HuH-7.5 (cell line): Measurements from ENCODE around the gene CBX7.

Experiments used
- DNase-seq: peaks from one replicate; pipeline ENCODE4 v3.0.0; 2011; ENCODE audit warnings: low spot score

The CBX7 gene

DNA sequence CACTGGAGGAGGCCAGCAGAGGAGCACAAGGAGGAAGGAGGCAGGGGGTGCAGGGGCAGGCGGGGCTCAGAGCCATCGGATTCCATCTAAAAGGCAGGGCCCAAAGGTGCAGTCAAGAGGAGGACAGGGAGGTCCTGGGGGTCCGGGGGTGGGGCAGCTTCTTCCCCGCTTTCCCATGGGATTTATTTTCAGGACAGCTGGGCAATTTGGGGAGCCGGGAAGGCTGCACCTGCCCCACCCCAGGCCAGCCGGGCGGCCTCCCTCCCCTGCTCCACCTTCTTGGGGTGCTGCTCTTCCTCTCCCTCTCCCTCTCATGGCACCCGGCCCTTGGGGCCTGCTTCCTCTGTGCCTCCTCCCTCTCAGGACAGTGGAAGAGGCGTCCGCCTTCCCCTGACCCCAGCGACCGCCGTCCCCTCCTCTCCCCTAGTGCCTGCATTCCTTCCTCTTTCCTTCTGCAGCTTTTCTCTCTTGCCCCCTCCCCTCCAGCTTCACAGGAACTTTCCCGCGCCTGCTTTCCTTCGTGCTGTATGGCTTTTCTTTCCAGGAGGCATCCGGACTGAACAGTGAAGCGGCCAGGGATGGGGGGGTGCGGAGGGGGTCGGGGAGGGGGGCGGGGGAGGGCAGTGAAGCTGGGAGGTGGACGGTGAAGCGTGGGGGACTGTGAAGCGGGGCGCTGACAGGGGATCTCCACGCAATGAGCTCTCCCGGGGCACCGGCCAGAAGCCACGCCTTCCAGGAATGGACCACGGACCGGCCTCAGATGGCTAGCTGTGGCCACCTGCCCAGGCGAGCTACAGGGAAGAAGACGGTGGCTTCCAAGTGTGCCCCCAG, 28.5 kb downstream of the CBX7 start:
- DNase-seq: no peak

DNA sequence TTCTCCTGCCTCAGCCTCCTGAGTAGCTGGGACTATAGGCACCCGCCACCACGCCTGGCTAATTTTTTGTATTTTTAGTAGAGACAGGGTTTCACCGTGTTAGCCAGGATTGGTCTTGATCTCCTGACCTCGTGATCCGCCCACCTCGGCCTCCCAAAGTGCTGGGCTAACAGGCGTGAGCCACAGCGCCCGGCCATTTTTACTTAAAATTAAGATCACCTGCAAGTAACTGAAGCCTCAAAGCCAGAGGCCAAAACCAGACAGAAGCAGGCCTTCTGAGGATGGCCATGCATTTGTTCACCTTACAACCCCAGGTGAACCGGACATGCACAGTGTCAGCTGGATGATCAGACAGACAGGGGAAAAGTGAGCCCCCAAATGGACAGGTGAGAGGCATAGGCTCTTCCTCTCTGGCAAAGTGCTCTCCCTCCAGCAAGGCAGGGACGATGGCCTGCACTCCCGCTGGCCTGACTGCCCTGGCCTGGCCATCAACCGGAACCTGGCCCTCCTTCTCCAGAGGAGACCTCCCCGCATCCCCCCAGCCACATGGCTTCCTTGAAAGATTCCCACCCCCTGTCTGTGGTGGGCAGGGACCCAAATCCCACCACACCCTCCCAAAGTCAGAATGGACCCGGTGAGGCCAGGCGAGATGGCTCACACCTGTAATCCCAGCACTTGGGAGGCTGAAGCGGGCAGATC, 29.6 kb downstream of the CBX7 start:
- DNase-seq: no peak

DNA sequence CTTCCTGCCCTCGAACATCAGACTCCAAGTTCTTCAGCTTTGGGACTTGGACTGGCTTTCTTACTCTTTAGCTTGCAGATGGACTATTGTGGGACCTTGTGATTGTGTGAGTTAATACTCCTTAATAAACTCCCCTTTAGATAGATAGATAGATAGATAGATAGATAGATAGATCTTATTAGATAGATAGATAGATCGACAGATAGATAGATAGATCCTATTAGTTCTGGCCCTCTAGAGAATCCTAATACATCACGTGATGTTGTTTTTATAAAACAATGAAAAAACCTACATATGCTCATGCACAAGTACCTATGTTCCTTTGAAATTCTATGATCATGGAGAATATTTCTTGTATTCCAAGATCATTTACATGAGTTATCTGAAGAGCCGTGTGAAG, 31.5 kb downstream of the CBX7 start:
- DNase-seq: no peak

DNA sequence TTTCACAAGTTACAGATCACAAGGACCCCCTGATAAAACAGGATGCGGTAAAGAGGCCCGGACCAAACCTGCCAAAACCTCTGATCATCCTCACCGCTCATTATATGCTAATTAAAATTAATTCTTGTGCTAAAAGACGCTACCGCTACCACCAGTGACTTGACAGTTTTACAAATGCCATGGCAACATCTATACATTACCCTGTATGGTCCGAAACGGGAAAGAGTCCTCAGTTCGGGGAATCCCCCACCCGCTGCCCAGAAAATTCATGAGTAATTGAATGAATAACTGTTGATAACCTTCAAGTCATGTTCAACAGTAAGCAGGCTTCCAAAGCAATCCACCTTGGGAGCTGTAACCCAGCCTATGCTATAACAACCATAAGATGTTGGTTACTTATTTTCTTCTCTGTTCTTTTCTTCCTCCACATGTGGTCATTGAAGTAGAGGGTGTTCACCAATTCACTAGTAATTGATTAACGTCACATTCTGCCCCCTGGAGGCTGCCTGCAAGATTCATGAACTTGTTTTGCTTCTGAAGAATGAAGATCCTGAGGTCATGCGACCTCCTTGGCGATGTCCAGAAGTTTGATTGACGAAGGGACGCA, 34.8 kb downstream of the CBX7 start:
- no peak for DNase-seq

DNA sequence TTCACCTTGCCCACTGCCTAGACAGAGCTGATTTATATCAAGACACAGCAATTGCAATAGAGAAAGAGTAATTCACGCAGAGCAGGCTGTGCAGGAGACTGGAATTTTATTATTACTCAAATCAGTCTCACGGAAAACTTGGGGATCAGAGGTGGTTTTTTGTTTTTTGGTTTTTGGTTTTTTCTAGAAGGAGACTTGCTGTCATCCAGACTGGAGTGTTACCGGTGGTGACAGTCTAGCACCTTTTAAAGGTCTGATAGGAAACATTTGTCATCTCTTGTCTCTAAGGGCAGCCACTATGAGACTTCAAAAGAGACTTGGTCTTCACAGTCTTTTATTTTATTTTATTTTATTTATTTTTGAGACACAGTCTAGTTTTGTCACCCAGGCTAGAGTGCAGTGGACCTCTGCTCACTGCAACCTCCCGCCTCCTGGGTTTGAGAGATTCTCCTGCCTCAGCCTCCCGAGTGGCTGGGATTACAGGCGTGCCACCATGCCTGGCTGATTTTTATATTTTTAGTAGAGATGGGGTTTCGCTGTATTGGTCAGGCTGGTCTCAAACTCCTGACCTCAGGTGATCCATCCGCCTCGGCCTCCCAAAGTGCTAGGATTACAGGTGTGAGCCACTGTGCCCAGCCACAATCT, 36.4 kb downstream of the CBX7 start:
- no peak for DNase-seq

DNA sequence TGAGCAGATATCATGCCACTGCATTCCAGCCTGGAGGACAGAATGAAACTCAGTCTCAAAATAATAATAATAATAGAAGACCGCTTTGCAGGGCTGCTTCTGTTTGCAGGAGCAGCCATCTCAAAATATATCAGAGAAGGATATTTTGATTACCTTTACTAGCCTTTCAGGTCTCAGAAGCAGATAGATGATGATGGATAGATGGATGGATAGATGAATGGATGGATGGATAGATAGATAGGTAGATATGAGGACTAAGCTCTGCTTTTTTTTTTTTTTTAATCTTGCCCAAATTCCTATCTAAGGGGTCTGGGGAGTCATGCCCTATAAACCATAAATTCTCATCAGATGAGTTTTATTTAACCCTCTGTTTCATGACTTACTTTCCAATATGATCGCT, 36.9 kb downstream of the CBX7 start:
- no peak for DNase-seq

DNA sequence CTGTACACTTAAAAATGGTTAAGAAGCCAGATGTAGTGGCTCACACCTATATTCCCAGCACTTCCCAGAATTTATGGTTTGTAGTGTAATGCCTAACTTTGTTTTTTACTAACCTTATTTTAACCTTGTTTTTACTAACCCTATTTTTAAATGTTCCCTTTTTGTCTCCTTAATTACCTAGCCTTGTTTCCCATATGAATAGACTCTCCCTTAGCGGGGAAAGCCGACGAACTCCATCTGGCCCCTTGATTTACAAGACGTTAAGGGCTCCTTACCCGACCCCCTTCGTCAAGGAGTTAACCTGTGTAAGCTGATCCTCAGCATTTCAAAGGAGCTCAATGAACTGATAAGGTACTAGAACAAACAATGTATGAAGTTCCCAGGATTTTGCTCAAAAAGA, 38.4 kb downstream of the CBX7 start:
- DNase-seq: no peak

DNA sequence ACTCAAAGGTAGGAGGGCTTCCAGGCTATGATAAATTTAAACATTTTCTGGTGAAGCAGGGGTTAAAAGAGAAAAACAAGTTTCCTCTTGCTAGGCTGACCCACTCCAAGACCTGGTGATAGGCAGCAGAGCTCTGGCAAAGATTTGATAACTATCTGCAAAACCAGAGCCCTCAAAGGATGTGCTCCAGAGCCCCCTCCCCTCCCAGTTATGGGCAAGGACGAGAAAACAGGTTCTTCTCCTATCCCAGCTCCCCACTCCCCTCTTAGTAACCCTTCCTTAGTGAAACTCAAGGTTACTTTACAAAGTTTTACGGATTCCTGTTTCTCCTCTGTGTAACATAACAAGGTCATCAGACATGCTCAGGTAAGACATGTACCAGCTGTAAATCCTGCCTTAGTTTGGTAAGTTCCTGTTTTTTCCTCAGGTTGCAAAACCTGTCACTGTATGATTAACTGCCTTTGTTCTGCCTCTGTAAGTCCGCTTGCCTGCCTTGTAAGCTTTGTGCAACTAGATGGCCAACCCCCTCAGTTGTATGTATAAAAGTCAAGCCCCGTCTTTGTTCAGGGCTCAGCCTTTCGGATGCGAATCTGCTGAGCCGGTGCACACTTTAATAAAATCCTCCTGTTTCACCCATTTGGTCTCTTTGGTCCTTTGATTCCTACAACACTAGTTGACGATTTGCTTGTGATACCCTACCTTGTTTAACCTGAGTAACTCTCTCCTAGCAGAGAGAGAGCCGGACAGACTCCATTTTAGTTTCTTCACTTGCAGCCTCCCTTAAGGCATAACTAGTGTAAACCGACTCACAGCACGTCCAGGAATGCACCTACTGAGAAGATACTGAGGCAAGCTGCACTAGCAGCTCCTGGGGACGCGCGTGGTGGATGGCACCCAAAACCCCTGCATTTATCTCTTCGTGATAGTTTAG, 41.6 kb downstream of the CBX7 start:
- DNase-seq: no peak

DNA sequence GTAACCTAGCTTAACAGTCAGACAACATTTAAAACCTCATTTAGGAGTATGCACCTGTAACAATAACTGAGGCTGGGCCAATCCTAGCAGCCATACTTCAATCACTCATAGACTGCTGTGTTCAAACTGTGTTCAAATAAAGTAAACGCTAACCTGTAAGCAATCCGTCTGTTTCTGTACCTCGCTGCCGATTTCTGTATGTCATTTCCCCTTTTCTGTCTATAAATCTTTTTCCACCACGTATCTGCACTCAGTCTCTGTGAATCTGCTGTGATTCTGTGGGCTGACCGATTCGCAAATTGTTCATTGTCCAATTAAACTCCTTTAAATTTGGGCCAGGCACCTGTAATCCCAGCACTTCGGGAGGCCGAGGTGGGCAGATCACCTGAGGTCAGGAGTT, 43.1 kb downstream of the CBX7 start:
- DNase-seq: no peak

DNA sequence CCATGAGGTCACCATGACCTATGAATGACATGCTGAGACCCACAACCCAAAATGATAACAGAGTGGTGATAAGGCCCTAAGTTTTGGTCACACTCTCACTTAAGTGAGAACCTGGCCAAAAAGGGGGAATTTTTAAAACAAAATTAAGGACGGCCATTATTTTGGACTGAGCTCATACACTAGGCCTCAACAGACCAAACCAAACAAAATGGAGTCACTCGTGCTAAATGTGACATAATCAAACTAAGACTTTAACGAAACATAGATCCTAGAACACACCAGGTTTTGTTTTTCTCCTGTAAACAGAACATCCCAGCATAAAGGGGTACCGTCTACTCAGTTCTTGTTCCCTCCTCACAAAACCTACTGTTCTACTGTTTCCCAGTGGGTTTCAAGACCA, 44.0 kb downstream of the CBX7 start:
- no peak for DNase-seq

DNA sequence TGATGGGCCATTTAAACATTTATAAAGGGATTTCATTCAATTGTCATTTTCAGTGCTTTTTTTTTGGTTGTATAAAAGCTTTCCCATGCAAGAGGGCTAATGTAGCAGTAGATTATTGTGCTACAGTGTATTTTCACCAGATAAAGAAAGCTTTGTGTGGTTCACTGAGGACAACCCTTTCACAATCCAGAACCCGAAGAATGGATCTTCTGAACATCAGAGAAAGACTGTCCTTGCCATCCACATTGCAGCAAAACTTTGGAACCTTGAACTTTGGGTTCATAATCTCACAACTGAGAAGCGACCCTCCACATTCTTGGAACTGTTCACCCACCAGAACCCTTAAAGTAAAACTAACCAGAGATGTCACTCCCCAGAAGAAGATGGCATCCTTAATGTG, 46.2 kb downstream of the CBX7 start:
- DNase-seq: no peak

DNA sequence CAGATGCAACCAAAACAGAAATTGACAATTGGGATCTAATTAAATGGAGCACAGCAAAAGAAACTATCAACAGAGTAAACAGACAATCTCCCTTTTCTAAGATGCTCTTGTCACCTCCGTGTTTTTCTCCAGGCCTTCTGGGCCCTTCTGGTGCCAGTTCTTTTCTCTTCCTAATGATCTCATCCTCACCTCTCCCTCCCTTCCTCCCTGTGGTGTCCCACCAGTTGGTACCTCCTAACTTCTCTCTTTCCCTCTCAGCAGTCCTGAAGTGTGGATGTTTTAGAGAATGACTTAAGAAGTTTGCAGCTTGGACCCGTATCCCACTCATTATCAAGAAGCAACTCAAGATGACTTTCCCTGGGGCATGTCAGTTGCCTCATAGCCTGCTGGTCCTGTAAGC, 49.0 kb downstream of the CBX7 start:
- DNase-seq: no peak

DNA sequence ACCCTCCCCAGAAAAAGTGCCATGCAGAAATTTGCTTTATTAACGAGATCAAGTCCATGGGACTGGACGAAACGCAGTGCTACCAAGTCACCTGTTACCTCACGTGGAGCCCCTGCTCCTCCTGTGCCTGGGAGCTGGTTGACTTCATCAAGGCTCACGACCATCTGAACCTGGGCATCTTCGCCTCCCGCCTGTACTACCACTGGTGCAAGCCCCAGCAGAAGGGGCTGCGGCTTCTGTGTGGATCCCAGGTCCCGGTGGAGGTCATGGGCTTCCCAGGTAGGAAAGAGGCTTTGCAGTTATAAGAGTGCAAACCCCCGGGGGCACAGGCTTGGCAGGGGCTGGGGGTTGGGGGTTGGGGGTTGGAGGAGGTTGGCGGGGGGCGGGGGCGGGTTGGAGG, 51.3 kb downstream of the CBX7 start:
- DNase-seq: no peak

DNA sequence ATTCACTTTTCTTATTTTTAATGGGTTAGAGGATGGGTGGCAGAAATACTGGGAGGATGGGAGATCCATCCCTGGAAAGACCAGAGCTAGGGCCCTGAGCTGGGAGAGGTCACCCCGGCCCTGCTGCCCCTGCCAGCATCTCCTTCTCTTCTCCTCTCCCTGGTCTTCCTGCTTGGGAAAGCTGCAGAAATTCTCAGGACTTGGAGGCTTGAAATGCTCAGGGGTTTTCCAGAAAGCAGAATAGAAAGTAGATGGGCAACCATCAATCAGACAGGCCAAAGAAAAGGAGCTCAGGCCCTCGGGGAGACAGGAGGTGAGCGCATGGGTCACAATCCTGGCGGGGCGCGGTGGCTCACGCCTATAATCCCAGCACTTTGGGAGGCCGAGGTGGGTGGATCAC, 53.9 kb downstream of the CBX7 start:
- no peak for DNase-seq

DNA sequence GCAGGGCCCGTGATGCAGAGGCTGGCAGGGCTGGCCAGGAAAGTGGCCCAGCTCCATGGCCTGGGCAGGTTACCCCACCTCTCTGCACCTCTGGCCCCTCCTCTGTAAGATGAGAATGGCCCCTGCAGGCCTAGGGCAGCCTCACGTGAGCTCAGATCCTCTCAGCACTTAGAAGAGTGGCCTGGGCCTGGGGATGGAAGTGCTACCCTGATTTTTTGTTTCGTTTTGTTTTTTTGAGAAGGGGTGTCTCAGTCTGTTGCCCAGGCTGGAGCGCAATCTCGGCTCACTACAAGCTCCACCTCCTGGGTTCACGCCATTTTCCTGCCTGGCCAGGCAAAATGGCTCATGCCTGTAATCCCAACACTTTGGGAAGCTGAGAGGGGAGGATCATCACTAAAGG, 54.5 kb downstream of the CBX7 start:
- no peak for DNase-seq

DNA sequence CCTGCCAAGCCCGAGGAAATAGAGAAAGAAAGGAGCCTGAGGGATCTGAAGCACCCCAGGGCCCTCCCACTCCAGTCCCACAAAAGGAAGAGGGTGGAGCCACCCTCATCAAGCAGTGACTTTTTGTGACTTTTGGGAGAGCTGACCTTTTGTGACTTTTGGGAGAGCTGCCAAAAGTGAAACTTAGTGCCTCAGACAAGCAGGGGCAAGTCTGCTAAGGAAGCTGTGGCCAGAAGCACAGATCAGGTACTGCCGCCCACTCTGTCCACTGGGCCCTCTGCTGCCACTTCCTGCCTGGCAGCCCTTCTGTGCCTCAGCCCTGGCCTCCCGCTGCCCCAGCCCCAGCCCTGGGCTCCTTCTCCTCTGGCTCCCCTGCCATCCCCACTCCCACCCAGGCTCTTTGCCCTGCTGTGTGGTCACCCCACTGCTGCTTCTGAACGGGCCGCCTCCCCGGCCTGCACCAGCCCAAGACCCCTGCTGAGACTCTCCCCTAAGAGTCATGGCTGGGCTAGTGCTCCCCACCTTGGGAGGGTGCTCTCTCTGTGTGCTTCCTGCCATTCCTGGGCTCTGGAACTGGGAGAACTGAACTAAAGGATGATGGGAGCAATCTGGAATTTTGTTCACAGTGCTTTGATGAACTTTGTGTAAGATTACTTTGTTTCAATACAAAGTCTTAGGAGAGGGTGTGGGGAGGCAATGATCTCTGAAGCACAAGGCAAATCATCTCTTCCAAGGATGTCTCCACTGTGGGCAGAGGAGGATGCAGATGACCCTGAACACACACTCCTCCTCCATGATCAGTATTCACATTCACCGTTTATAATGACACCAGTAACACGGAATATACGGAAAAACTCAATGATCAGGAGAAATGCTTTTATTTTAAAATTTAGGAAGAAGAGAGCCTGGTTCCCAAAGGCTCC, 55.1 kb downstream of the CBX7 start, which contains the start of gene APOBEC3H:
Gene APOBEC3H (plus strand): TSS at position 147 of the 923 bp plus-strand sequence. CDS start 3,035 bp downstream, outside the sequence.
- DNase-seq: no peak

DNA sequence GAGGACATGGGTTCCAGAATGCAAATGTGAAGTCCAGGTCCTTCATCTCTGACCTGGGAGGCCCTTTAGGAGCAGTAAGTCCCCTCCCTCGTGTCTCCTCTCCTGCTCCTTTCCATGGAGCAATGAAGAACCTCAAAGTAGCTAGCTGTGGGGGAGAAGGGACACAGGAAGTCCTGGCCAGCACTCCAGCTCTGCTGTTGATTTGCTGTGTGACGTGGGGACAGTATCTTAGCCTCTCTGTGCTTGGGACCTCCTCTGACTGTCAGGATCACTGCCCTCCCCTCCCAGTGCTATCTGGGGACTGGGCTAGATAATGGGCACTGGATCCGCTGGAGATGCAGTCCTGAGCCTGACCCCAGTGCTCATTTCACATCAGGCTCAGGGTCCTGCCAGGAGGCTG, 56.5 kb downstream of the CBX7 start:
- no peak for DNase-seq

DNA sequence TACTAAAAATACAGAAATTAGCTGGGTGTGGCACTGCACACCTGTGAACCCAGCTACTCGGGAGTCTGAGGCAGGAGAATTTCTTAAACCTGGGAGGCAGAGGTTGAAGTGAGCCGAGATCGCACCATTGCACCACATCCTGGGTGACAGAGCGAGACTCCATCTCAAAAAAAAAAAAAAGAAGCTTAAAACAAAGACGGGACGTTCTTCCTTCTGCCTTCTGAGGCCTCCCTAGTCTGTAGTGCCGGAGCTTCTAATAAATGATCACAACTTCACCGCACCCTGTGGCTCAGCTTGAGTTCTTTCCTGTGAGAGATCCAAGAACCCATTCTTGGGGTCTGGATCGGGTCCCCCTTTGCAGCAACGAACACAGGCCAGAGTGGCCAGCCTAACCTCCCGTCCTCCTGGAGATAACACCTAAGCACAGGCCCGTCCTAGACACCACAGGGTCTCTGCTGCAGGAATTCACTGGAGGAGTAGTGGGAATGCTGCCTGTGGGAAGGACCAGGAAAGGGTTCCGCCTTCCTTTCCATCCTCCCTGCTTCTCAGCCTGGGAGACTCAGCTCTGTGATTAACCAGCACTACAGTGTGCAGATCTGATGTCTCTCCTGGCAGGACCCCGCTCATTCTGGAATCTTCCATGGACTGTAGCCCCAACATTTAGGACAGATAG, 57.6 kb downstream of the CBX7 start:
- no peak for DNase-seq

DNA sequence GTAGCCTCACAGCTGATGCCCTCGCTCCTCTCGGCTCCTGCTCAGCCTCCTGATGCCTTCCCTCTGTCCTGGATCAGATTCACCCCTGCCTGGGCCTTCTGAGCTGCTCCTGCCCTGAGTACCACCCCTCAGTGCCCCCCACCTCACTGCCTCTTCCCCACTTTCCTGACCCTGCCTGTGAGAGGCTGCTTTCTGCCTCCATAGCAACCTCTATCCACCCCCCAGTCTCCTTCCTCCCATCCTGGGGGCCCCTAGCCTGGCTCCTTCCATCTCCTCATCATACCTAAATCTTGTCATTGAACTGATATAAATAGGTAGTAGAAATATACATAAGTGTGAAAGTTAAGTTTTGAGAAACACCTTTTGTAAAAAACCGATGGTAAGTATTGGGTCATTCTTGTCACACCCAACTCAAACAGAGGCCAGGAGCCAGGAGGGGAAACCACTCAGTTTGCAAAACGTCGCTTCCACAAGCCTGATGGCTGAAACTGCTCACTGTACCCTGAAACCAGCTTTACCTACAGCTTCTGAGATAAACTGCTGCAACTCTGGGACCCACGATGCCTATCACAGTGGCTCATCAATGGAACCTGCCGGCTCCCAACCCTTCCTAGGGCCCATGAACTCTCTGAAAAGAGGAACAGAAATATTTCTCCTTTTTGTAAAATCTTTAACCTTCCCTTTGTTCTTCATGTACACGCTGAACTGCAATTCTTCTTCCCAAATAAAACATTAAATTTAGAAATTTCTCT, 60.2 kb downstream of the CBX7 start:
- no peak for DNase-seq
